ENCODE data around the gene TDRD1.

TDRD1 gene

DNA sequence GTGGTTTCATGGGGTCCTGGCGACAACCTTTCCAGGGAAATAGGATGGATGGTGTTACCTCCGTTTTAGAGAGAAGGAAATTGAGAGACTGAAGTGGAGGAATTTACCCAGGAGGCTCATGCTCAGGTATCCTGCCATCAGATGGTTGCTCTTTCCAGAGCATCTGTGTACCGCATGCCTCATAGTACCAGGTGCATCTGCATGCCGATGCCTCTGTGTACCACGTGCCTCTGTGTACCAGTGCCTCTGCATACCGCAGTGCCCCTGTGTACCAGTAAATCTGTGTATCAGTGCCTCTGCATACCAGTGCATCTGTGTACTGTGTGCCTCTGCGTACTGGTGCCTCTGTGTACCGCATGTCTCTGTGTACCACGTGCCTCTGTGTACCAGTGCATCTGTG, 63.1 kb downstream of the TDRD1 start:
- no peak for DNase-seq

GRCh38 chr10:114243661-114244060, 64.5 kb downstream of the TDRD1 start:
- DNase-seq = no peak

- no peak for DNase-seq
Measured at GRCh38 chr10:114244126-114244525, 65.0 kb downstream of the TDRD1 start.

GRCh38 chr10:114245121-114245791, 66.1 kb downstream of the TDRD1 start:
- no peak for DNase-seq

DNA sequence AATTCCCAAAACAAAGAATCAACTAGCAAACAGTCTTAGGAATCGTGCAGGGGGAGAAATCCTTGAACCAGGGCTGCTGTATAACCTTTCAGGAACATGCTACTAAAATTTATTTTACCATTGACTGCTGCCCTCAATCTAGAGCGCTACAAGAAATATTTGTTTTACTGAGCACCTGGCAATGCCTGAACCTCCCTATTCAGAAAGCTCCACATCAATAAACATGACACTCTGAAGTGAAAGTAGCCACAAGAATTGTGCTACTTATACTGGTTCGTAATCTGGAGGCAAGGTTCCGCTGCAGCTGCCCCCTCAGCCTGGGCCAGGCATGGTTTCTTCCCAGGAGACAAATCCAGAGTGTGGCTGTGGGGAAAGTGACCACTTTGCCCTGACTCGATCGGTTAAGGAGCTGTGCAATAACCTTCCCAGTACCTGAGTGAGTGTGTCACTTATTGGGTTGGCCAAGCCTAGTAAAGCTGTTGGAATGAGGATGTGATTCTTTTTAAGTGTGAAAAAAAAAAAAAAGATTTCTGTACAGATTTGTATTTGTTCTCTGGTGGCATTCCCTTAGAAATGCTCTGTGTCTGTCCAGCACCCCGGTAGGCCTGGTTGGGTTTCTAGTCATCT, 67.6 kb downstream of the TDRD1 start:
- DNase-seq = no peak

DNA sequence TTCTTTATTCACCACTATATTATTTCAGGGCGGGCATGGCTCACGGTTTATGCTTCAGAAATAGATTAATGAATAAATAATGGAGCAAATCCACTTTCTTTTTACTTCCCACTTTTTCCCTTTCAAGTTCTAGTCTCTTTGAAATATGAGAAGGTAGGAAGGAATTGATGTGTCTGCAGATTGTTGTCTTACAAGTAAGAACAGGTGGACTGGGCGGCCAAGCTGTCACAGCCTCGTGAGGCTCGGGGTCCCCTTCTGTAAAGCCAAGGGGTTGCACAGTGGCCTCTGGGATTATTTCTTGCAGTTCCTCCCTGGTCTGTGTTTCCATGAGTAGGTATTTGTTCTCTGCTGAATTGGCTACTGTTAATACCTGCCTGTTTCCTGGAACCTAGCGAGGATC, 71.1 kb downstream of the TDRD1 start:
- DNase-seq = no peak

DNA sequence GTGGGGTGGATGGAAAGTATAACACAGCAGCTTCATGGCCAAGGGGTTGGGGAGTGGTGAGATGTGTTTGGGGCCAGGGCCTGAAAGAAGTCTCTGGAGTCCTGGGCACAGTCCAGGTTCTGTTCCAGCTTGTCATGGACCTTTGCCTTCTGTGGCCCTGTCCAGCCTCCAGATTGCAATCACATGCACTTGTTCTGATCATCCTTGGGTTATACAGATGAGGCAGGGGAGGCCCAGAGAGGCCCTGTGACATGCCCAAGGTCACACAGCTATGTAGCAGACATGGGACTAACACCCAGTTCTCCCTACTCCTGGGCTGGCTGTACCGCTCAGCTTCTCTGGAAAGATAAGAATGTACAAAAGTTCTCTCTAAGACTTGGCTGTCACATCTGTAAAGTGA, 71.6 kb downstream of the TDRD1 start:
- no peak for DNase-seq

- DNase-seq = no peak
Measured at GRCh38 chr10:114252092-114252491, 72.9 kb downstream of the TDRD1 start.

DNA sequence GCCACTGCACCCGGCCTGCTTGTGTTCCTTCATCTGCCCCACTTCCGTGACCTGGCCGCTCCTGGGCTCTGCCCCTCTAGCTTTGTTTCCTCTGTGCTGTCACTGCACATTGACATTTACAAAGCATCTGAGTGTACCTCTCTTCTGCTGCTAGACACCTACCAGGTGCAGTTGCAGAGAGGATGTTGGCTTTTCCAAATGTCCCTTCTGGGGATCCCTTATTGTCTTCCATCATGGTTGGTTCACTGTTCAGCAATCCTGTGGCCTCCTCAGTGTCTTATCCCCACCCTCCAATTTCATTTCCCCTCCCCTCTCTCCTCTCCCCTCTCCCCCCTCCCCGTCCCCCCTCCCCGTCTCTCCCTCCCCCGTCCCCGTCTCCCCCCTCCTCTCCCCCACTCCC, 73.7 kb downstream of the TDRD1 start:
- DNase-seq = no peak

- no peak for DNase-seq
Measured at GRCh38 chr10:114255227-114255626, 76.1 kb downstream of the TDRD1 start.

GRCh38 chr10:114256008-114256765, 77.0 kb downstream of the TDRD1 start:
- no peak for DNase-seq

DNA sequence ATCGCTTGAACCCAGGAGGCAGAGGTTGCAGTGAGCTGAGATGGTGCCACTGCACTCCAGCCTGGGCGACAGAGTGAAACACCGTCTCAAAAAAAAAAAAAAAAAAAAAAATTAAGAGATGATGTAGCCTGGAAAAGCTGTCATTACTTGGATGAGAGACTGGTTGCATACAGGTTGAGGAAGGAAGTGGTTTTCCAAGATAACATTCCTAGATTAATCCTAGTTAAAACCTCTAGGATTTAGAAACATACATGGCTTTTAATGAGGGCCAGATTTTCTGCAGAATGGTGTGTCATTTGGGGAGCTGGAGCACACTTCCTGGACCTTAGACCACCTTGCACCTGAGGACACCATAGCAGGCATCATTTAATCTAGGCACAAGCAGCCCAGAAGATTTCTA, 77.7 kb downstream of the TDRD1 start:
- DNase-seq = no peak

DNA sequence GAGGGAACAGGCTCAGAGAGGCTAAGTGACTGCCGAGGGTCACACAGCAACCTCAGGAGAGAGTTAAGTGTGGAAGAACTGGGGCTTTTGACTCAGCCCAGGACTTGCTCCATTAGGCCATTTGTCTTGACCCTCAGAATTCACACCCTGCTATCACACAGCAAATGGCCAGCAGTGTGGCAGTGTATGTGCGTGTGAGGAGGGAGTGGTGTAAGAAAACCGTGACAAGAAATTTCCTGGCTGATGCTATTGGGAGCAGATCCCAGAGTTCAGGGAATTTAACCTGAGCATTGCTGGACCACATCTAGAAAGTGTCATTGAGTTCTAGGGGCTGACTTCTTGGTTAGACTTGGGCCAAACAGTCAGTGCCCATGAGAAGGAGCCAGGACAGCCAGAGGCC, 78.3 kb downstream of the TDRD1 start:
- no peak for DNase-seq

DNA sequence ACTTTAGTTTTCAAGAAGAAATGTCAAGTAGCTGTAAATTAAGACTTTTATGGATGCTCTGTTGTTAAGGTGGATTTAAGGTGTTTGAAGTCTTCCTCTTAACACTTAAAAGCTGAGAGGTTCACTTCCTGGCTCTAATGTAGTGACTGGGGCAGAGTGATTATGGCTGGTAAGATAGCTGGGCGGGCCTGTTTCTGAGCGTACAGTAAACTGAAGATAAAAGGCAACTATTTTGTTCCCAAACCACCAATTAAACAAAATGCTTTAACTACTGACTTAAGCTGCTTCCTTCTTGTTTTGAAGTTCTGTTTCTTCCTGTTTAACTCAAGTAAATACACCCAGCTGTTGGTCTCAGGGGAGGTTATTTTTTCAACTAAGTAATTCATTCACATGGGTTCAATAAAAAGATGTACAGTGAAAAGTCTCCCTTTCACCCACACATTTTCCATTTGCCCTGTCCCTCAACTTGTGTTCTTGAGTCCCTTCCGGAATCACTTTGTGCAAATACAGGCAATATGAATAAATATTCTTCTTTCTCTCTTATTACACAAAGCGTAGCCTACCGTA, 79.2 kb downstream of the TDRD1 start:
- no peak for DNase-seq

DNA sequence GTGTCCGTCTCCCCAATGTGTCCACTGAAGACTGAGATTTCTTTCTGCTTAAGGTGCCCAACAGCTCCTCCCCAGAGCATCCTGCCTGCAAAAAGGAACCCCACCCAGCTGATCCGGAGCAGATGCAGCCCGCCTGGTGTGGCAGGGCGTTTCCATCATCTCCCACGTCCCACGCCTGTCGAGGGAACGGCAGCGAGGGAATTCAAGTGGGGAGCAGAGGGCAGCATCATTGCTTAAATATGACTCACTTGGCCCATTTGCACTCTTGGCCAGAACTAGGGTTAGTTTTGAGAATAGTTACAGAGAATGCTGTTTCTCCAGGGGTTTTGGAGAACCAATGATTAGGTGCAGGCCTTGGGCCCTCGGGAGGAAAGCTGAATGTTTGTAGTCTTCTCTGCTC, 80.7 kb downstream of the TDRD1 start:
- no peak for DNase-seq

GRCh38 chr10:114260366-114260765, 81.2 kb downstream of the TDRD1 start:
- DNase-seq = no peak

DNA sequence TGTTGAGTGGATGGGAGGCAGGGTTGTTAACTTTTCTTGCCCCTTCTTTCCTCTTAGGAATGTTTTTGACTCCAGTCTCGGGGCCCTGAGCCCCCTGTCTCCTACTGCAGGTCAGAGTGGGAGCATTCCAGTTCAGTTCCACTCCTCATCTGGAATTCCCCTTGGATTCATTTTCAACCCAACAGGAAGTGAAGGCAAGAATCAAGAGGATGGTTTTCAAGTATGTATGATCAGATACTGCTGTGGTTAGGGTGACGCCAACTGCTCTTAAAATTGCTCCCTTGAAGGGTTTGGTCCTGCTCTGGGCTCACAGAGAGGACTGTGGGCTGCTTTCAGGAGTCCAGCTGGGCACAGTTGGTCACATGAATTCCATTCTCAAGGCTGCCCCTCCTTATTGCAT, 81.9 kb downstream of the TDRD1 start:
- no peak for DNase-seq

- DNase-seq = no peak
Measured at GRCh38 chr10:114262496-114262895, 83.3 kb downstream of the TDRD1 start.

- no peak for DNase-seq
Measured at GRCh38 chr10:114265392-114266053, 86.4 kb downstream of the TDRD1 start.

DNA sequence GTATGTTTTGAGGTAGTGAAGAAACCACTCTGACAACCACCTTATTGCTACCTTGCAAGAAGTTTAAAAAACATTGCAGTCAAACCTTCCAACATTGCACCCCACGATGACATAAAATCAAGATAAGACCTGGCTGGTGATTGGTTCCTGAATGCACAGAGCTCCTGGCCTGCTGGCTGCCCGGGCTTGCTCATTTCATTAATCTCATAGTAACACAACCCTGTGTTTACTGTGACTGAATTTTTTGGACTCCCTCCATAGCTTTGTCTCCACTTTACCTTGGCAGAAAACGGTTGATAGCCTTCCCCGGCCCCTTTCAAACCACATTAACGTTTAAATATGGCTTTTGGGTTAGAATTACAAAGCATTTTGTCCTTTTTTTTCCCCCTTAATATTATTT, 87.4 kb downstream of the TDRD1 start:
- no peak for DNase-seq

GRCh38 chr10:114271075-114271778, 92.1 kb downstream of the TDRD1 start:
- DNase-seq = no peak

DNA sequence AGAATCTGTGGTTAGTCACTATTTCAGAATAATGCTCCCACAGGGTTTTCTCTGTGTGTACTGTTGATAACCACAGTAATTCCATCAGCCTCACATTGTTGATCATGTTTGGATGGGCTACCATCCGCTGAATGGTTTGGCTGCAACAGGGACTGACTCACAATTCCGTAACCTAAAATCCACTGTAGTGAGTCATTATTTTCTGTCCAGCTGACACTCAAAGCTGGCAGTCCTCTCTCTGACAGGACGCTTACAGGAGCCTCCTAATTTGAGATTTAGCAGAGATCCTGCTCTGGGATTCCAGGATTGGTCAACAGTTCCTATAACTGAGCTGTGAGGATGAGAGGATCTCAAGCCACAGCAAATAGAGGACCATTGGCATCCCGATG, 92.6 kb downstream of the TDRD1 start:
- DNase-seq = no peak

GRCh38 chr10:114272696-114273095, 93.5 kb downstream of the TDRD1 start:
- no peak for DNase-seq

Measured in activated naive CD4-positive, alpha-beta T cell treated with Interleukin-2 at 50 U/mL for 16 hours (primary cell).